ENCODE measurements around the gene ACADVL.
A peak's percentile ranks its signal among the peaks of the same experiment; 100 is the strongest.

Gene ACADVL

DNA sequence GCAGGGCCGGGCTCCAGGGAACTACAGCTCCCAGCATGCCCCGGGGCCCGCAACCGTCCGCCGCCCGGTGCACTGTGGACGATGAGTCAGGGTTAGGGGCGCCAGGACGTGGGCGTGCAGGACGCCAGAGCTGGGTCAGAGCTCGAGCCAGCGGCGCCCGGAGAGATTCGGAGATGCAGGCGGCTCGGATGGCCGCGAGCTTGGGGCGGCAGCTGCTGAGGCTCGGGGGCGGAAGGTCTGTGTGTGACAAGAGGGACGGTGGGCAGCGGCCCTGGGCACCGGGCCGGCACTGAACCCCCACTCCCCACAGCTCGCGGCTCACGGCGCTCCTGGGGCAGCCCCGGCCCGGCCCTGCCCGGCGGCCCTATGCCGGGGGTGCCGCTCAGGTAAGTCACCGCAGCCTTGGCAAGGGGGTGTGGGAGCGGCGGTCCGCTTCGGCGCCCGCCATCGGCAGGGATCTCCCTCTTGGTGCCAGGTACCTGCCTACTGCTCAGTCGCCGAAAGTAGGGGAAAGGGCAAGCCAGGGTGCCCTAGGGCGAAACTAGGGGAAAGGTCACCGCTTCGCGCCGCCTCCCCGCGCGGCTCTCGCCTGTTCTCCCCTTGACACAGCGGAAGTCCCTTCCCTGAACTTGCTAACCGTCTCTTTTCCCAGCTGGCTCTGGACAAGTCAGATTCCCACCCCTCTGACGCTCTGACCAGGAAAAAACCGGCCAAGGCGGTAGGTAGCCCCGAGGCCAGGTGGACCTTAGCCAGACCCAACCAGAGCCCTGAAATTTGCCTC lies at the start of gene ACADVL, which contains the start of gene DLG4:
TSS of gene ACADVL (plus strand) at position 127 of the 781 bp plus-strand sequence. CDS start at position 174, 47 bp downstream.
TSS of gene DLG4 (minus strand) at position 25 of the 781 bp plus-strand sequence.
- peak; percentile 91 for DNase-seq

GRCh38 chr17:7172522-7173191 lies 47.1 kb upstream of the ACADVL start:
- peak; percentile 49 for DNase-seq

DNA sequence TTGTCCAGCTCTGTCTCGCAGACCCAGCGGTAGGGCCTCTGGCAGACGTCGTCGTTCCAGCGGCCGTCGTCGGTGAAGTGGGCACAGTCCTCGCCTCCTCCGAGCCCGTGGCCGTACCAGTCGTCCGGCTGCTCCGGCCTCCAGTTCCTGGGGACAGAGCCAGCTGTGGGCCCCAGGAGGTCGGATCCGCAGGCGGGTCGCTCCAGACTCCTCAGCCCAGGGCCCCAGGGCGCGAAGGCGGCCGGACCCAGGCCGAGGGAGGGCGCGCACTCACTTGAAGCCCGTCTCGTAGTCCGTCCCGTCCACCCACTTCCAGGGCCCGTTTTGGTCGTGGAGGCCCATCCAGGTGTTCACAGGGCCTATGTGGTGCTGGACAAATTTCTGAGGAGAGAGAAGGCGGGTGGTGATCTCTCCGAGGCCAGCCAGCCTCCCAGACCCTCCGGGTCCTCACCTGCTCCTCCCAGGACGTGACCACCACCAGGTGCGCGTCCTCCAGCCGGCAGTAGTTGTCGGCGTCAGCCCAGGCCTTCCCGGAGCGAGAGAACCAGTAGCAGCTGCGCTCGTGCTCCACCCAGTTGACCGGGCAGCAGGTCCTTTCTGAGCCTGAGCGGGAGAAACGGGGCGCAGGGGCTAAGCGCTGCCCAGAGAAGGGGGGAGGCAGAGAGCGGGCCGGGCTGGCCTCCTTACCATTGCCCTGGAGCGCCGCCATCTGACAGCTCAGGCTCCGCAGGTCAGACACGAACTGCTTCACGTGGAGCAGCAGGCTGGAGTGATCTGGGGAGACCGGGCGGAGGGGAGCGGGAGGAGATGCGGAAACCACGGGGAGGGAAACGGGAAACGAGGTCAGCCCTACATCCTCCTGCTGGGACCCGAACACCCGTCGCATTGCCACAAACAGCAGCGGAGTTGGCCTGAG lies 45.8 kb upstream of the ACADVL start:
- peak; percentile 80 for DNase-seq

DNA sequence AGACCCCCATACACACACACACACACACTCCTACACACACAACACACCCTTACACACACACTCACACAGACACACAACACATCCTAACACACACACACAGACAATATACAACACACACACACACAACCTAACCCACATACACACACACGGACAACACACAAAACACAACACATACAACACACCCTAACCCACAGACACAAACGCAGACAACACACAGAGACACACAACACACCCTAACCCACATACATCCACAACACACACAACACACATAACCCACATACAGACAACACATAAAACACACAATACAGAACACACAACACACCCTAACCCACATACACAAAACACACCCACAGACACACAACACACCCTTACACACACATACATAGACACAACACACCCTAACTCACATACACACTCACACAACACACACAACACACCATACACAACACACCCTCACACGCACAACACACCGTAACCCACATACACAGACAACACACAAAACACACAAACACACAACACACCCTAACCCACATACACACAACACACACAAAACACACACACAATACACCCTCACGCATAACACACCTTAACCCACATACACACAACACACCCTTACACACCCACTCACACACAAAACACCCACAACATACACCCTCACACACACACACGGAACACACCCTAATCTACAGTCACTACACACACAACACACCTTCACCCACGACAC lies 45.0 kb upstream of the ACADVL start:
- no peak for DNase-seq

DNA sequence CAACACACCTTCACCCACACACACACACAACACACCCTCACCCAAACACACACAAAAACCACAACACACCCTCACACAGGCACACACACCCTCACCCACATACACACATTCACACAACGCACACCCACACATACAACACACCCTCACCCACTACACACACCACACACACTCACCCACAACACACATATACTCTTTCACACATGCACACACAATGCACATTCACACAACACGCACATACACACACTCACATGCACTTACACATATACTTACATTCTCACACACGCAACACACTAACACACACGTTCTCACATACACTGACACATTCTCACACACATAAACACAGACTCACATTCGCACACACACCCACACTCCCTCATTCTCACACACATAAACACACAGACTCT lies 44.4 kb upstream of the ACADVL start:
- peak; percentile 28 for DNase-seq

DNA sequence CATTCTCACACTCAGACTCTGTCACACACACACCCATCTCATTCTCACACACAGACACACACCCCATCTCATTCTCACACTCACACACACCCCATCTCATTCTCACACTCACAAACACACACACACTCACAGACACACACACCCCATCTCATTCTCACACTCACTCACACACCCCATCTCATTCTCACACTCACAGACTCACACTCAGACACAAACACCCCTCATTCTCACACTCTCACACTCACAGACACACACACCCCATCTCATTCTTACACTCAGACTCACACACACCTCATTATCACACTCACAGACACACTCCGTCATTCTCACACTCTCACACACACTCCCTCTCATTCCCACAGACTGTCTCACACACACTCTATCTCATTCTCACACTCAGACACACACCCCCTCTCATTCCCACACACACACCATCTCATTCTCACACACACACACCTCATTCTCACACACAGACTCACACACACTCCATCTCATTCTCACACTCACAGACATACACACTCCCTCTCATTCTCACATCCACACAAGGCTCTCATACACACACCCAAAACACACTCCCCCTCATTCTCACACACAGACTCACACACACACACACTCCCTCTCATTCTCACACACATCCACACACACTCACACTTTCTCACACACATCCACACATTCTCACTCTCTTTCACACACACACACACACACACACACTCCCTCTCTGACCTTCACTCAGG lies 43.5 kb upstream of the ACADVL start:
- DNase-seq = no peak

GRCh38 chr17:7176841-7177190 lies 42.9 kb upstream of the ACADVL start:
- DNase-seq = no peak

GRCh38 chr17:7177191-7177953 lies 42.4 kb upstream of the ACADVL start:
- DNase-seq = peak; percentile 87

DNA sequence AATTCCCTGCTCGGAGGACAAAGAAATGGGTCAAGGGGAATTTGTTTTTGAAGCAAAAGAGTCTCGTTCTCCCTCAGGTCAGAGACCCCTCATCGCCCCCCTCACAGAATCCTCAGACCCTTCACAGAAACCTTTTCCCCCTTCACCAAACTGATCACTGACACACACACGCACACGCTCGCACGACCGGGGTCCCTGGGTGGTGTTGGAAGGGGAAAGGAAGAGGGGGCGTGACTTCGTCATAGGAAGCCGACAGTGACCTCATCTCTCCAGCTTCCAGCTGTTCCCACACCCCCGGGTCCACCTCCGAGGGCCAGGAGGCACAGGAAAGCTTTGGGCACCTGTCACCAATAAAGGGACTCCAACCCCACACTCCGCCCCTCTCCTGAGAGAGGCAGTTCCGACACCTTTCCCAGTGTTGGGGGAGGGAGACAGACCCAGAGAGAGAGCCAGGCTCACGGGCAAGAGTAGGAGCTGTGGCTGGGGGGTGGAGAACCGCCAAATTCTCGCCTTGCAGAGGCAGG lies 41.7 kb upstream of the ACADVL start:
- DNase-seq = no peak

DNA sequence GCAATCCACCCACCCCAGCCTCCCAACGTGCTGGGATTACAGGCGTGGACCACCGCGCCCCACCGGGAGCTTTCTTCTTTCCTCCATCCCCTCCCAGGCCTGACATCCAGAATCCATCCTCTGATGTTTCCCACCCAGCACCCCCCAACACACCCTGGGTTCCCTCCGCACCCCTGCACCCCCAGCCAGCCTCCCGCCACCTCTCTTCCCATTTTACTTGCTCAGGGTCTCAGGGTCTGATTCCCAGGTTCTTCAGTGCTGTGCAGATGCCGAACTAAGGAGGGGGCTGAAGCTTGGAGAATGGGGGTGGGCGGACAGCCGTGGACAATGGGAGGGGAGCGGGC lies 40.8 kb upstream of the ACADVL start:
- peak; percentile 54 for DNase-seq

DNA sequence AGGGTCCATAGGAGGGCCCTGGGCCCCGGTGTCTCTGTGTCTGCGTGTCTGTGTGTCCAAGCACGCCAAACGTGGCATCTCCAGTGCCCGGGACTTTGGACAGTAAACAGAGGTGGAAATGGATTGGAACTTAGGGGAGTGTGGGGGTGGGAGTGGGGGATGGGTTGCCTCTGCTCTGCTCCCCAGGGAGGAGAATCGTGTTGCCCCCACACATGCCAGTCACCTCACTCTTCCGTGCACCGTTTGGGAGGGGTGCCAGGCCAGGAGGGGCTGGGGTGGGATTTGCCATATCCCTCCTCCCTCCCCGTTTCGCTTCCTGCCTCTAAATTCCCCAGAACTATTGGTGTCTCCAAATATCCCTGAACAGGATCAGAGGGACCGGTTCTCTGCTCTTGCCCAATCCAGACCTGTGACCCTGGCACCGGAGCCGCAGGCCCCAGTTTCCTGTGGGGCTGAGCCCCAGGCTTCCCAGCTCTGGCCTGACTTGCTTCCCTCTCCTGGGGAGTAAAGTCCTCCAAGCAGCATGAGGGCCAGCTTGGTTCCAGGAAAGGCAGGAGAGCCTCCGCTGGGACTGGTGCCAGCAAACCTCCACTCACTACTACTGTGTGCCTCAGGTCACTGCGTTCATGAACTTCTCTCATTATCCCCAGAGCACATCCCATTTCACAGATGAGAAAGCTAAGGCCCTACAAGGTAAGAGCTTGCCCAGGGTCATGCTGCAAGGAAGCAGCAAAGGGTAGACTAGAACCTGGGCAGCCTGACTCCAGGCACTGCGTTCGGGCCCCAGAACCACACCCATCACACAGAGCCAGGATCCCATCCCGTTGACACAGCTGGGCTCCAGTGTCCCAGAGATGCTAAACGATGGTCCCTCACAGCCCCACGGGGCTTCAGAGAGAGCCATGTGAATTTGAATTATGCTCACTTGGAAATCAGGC lies 40.2 kb upstream of the ACADVL start, which contains the start of gene ASGR1:
TSS of gene ASGR1 (minus strand) at position 54 of the 938 bp plus-strand sequence. CDS start 807 bp downstream, outside the sequence.
- DNase-seq = peak; percentile 58

DNA sequence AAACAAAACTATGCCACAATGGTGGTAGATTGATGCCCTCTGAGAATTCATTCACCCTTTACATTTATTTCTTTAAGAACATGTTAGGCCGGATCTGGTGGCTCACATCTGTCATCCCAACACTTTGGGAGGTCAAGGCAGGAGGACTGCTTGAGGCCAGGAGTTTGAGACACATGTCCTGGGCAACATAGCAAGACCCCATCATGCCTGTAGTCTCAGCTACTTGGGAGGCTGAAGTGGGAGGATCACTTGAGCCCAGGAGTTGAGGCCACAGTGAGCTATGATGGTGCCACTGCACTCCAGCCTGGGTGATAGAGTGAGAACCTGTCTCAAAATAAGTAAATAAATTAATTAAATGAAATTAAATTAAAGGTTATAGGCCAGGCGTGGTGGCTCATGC lies 37.6 kb upstream of the ACADVL start:
- peak; percentile 34 for DNase-seq

DNA sequence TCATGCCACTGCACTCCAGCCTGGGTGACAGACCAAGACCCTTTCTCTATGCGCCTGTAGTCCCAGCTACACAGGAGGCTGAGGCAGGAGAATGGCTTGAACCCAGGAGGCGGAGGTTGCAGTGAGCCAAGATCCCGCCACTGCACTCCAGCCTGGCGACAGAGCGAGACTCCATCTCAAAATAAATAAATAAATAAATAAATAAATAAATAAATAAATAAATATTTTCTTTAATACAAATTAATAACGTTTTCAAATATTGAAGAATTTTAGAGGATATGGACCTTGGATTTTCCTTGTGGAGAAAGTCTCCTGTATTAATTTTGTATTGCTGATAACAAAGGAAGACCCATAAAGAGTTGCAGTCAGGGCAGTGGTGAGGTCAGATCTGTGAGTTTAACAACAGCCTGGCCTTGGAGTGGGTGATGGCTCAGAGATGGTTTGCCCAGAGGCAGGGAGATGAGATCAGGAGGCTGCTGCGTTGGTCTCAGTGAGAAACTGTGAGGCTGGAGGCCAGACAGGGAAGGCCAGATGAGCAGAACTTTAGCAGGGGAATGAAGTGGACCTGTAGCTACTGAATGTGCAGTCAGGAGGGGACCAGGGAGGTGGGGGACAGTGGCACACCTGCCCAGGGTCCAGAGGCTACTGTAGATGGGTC lies 36.2 kb upstream of the ACADVL start:
- DNase-seq = peak; percentile 42

DNA sequence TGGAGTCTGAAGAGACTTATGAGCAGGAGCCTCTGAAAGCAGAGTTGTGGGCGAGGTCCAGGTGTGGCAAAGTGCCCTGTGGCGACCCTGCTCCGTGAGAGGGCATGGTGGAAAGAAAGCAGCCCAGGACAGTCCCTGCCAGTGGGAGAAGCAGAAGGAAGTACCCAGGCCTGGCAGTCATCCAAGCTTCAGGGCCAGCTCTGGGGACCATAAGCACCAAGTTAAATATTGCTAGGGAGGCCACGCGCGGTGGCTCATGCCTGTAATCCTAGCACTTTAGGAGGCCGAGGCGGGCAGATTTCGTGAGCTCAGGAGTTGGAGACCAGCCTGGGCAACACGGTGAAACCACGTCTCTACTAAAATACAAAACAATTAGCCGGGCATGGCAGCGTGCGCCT lies 35.6 kb upstream of the ACADVL start:
- DNase-seq = peak; percentile 57

DNA sequence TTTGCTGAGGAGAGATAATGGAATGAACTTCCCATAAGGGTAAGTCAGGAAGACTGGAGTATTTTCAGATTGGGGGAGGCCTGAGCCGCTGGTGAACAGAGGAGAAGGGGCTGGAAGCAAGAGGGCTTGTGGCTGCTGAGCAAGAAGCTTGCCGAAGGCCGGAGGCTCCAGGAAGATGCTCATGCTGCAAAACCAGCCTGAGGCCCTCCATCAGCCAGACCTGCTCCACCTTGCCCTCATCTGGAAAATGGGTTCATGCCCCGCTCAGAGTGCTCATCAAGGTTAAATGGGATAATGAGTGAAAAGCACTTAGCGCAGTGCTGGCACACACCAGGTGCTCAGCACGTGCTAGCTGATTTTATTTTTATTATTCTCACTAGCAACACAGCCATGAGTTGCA lies 35.1 kb upstream of the ACADVL start:
- DNase-seq = peak; percentile 54

GRCh38 chr17:7186241-7186640 lies 33.5 kb upstream of the ACADVL start:
- DNase-seq = peak; percentile 60

DNA sequence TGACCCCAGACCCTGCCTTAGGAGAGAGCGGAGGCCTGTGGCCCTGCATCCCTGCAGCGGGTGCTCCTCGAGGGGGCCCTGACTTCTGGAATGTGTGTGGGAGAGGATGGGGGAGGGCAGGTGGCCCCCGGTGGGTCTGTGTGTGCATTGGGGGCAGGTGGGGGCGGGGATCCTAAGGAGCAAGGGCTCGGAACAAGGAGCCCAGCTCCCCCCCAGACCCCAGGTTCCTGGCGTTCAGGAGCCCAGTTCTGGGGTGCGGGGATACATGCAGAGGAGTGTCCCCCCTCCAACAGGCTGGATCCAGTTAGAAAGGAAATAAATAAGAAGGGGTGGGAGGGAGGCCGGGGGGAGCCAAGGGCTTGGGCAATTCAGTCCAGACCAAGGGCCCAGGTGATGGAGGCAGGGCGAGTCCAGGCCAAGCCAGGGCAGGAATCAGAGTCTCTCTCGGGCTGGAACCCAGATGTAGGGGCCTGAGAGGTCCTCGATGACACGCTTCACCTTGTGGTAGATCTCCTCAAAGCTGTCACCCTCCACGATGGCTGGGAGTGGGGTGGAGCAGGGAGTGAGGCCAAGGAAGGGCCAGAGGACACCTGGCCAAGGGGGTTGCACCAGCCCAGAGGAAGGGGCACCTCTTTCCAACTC lies 29.3 kb upstream of the ACADVL start:
- peak; percentile 41 for DNase-seq

DNA sequence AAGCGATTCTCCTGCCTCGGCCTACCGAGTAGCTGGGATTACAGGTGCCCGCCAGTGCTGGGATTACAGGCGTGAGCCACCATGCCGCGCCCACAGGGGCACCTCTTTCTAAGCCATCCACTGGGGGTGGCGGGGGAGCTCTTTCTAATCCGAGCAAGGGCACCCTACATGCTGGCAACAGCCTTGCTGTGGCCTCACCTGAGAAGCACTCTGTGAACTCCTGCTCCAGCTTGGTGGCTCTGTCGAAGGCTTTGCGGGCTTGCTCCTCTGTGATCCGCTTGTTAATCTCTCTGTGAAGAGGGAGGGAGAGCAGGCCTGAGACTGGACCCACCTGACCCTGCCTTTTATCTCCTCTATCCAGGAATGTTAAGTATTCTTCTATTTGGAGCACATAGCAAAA lies 28.7 kb upstream of the ACADVL start:
- peak; percentile 53 for DNase-seq
